ENCODE data around the gene AHCY. TPM values are rescaled to one million over a fixed set of nuclear protein-coding genes. Genes with fewer than 3 reads are reported as not detected.

AHCY gene
- total RNA-seq, 2 donors from 2014 or later, result 271 to 350 TPM

- 94% methylated on average over 1 of the region's 1 CpG; no CpG with 5 or more reads in 1 of the 2 experiments for WGBS, 2 experiments (ENCODE audit: insufficient coverage in 1 of 2, insufficient read length in 1 of 2)
- Mint-ChIP-seq H3K4me1 (peaks cover 4% of the 10 kb centered on the region), H3K4me3 (no peak overlapping the region), H3K27ac (no peak overlapping the region), H3K36me3 (ENCODE audit: low read depth) (no peaks in the 10 kb centered on the region), H3K27me3 (ENCODE audit: insufficient read depth) (peaks cover 28% of the 10 kb centered on the region), H3K9me3 (peaks cover 20% of the 10 kb centered on the region)
- TF ChIP-seq CTCF (conservative IDR thresholded peaks at IDR 0.05), result no peak
- Histone ChIP-seq H3K4me1 (ENCODE audit: control insufficient read depth, insufficient read depth, low read length) (no peaks in the 10 kb centered on the region), H3K9ac (ENCODE audit: extremely low read depth, low read length, poor library complexity, severe bottlenecking) (no peak overlapping the region), H3K9me3 (ENCODE audit: control insufficient read depth, low read length) (peaks cover 21% of the 10 kb centered on the region), H3K27me3 (ENCODE audit: control insufficient read depth, insufficient read depth, low read length, poor library complexity, severe bottlenecking) (no peaks in the 10 kb centered on the region), H3K27ac (ENCODE audit: low read depth, low read length) (no peak overlapping the region), H3K4me3 (ENCODE audit: low read length) (no peak overlapping the region), H3K36me3 (ENCODE audit: control insufficient read depth, insufficient read depth, low read length) (no peaks in the 10 kb centered on the region)
- DNase-seq, result no peak
Observed at GRCh38 chr20:34240121-34240520, 63.0 kb downstream of the AHCY start.

GRCh38 chr20:34237942-34238341, 65.2 kb downstream of the AHCY start:
- H3K36me3 ChIP-seq (ENCODE audit: control insufficient read depth, insufficient read depth, low read length), result no peaks in the 10 kb centered on the region
- Mint-ChIP-seq H3K4me1 (peaks cover 4% of the 10 kb centered on the region), H3K4me3 (no peak overlapping the region), H3K9me3 (peaks cover 20% of the 10 kb centered on the region), H3K27me3 (ENCODE audit: insufficient read depth) (peaks cover 28% of the 10 kb centered on the region), H3K27ac (no peak overlapping the region), H3K36me3 (ENCODE audit: low read depth) (no peaks in the 10 kb centered on the region)
- no peak overlapping the region for H3K27ac ChIP-seq (ENCODE audit: low read depth, low read length)
- H3K9ac ChIP-seq (ENCODE audit: extremely low read depth, low read length, poor library complexity, severe bottlenecking), result no peak overlapping the region
- no peak for DNase-seq
- TF ChIP-seq CTCF (conservative IDR thresholded peaks at IDR 0.05), result no peak
- peaks cover 21% of the 10 kb centered on the region for H3K9me3 ChIP-seq (ENCODE audit: control insufficient read depth, low read length)
- 85 to 95% methylated on average over 1 to 2 of the region's 2 CpGs for WGBS, 2 experiments (ENCODE audit: insufficient coverage in 1 of 2, insufficient read length in 1 of 2)
- H3K4me1 ChIP-seq (ENCODE audit: control insufficient read depth, insufficient read depth, low read length), result no peaks in the 10 kb centered on the region
- no peaks in the 10 kb centered on the region for H3K27me3 ChIP-seq (ENCODE audit: control insufficient read depth, insufficient read depth, low read length, poor library complexity, severe bottlenecking)
- H3K4me3 ChIP-seq (ENCODE audit: low read length), result no peak overlapping the region

GRCh38 chr20:34235875-34236274, 67.3 kb downstream of the AHCY start:
- Mint-ChIP-seq H3K4me3 (no peak overlapping the region), H3K27me3 (ENCODE audit: insufficient read depth) (peaks cover 28% of the 10 kb centered on the region), H3K4me1 (no peaks in the 10 kb centered on the region), H3K36me3 (ENCODE audit: low read depth) (no peaks in the 10 kb centered on the region), H3K9me3 (peaks cover 20% of the 10 kb centered on the region), H3K27ac (no peak overlapping the region)
- Histone ChIP-seq H3K36me3 (ENCODE audit: control insufficient read depth, insufficient read depth, low read length) (no peaks in the 10 kb centered on the region), H3K4me1 (ENCODE audit: control insufficient read depth, insufficient read depth, low read length) (no peaks in the 10 kb centered on the region), H3K27me3 (ENCODE audit: control insufficient read depth, insufficient read depth, low read length, poor library complexity, severe bottlenecking) (no peaks in the 10 kb centered on the region), H3K9me3 (ENCODE audit: control insufficient read depth, low read length) (peaks cover 21% of the 10 kb centered on the region), H3K27ac (ENCODE audit: low read depth, low read length) (no peak overlapping the region), H3K9ac (ENCODE audit: extremely low read depth, low read length, poor library complexity, severe bottlenecking) (no peak overlapping the region), H3K4me3 (ENCODE audit: low read length) (no peak overlapping the region)
- TF ChIP-seq CTCF (conservative IDR thresholded peaks at IDR 0.05), result no peak
- 95% methylated on average over 2 of the region's 2 CpGs for WGBS, 2 experiments (ENCODE audit: insufficient coverage in 1 of 2, insufficient read length in 1 of 2)
- no peak for DNase-seq

All from endodermal cell (in vitro differentiated cells).